IPS DF 6.9 (cell line): ENCODE data around the gene AVPR1B.

ENCODE experiments used
- DNase-seq: peaks from one replicate; pipeline ENCODE4 v3.0.0-alpha.2; 2013; ENCODE audit warnings: low read depth, low spot score
- H3K27ac ChIP-seq: one replicate; pipeline ENCODE4 v1.5.1; 2013; ENCODE audit warnings: low read length, control low read depth
- H3K27me3 ChIP-seq: 2 replicates; pipeline ENCODE4 v1.6.1; 2013; ENCODE audit warnings: mild to moderate bottlenecking, low read length; ENCODE audit not compliant: control insufficient read depth, insufficient read depth
- H3K36me3 ChIP-seq: 2 replicates; pipeline ENCODE4 v1.6.1; 2013; ENCODE audit warnings: low read length; ENCODE audit not compliant: control insufficient read depth, insufficient read depth
- H3K4me1 ChIP-seq: 2 replicates; pipeline ENCODE4 v1.6.1; 2013; ENCODE audit warnings: low read length; ENCODE audit not compliant: control insufficient read depth, insufficient read depth
- H3K4me3 ChIP-seq: 2 replicates; pipeline ENCODE4 v1.5.1; 2013; ENCODE audit warnings: mild to moderate bottlenecking, low read length
- H3K9me3 ChIP-seq: 2 replicates; pipeline ENCODE4 v1.6.1; 2013; ENCODE audit warnings: low read length, inconsistent platforms; ENCODE audit not compliant: control insufficient read depth, insufficient read depth
- WGBS: extraction: QIAGEN DNeasy Blood & Tissue Kit; methylation state at CpG from one replicate; pipeline ENCODE4 v1.1.7; 2013; ENCODE audit warnings: mixed read lengths, missing lambda C conversion rate; ENCODE audit not compliant: insufficient read length, insufficient coverage; 5-methylcytosine and 5-hydroxymethylcytosine counted together

The AVPR1B gene

DNA sequence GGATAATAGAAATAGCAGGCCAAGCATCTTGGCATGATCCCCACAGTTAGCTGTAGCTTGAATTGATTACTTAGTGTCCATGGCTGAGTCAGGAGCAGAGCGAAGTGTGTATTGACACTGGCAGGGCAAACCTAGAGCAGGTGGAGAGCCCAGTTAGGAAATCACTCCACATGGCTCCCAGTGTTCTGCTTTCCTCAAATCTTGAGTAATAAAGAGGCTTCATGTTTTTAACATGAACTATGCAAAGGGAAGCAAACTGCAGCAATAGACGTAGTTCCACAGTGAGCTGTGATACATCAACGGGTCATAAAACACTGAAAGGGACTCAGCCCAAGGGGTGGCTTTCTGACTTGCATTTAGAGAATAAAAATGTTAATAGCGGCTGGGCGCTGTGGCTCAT lies 35.3 kb downstream of the AVPR1B start:
- Histone ChIP-seq H3K4me3 (no peak overlapping the region), H3K27me3 (no peaks in the 10 kb centered on the region), H3K36me3 (no peaks in the 10 kb centered on the region), H3K27ac (no peak overlapping the region), H3K9me3 (no peaks in the 10 kb centered on the region), H3K4me1 (no peaks in the 10 kb centered on the region)
- WGBS, result no CpG with 5 or more reads among the region's 5 CpGs
- DNase-seq, result no peak

DNA sequence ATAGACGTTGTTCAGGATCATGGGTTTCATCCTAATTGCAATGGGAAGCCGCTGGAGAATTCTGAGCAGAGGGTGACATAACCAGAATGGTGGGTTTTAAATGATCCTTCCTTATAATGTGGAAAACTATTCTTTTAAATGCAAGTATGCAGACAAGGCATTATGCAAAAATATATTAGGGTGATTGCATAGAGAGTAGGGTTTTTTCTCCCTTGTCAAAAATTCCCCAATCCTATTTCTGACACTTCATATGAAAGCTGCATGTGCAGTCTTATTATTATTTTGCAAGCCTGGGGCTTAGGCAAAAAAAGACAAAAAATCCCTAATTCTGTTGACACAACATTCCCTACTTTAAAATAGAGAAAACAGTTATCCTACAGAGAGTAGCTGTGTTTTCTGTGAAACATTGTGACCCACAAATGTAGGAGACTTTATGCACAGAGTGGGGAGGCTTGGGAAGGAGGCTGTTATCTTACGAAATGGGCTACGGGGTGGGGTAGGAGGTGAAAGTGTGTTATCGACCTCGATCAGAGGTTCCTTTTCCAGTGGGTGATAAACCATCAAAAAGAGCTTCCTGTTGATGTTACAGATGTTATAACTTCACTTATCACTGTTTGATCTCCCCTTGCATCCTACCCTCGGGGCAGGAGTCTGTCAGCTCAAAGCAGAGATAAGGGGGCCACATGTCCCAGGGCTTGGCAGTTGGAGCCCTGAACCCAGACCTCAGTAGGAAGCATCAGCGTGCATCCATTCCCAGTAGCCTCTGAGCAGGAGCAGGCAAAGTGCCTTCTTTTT lies 37.0 kb downstream of the AVPR1B start:
- H3K9me3 ChIP-seq, result no peaks in the 10 kb centered on the region
- DNase-seq, result no peak
- H3K4me1 ChIP-seq, result peaks cover 4% of the 10 kb centered on the region
- no peaks in the 10 kb centered on the region for H3K27me3 ChIP-seq
- WGBS, result no CpG with 5 or more reads among the region's 8 CpGs
- no peak overlapping the region for H3K27ac ChIP-seq
- no peaks in the 10 kb centered on the region for H3K36me3 ChIP-seq
- H3K4me3 ChIP-seq, result no peak overlapping the region

DNA sequence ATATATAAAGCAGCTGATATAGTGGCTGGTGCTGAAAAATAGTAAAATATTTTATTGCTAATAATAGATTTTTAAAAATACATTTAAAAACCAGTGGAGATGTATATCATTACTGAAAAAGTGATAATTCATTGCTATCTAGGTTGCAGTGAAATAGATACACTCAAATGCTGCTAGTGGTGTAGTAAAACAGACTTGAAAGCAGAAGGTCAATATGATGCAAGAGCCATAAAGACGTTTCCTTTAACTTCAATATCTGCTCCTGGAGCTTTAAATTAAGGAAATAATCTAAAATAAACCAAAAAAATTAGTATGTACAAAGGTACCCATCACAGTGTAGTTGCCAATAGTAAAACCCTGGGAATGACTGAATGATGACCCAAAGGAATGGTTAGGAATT lies 38.1 kb downstream of the AVPR1B start:
- WGBS, result no CpG with 5 or more reads among the region's 1 CpG
- H3K27me3 ChIP-seq, result no peaks in the 10 kb centered on the region
- H3K27ac ChIP-seq, result no peak overlapping the region
- no peak overlapping the region for H3K4me3 ChIP-seq
- DNase-seq, result no peak
- H3K9me3 ChIP-seq, result no peaks in the 10 kb centered on the region
- peaks cover 4% of the 10 kb centered on the region for H3K4me1 ChIP-seq
- H3K36me3 ChIP-seq, result no peaks in the 10 kb centered on the region

DNA sequence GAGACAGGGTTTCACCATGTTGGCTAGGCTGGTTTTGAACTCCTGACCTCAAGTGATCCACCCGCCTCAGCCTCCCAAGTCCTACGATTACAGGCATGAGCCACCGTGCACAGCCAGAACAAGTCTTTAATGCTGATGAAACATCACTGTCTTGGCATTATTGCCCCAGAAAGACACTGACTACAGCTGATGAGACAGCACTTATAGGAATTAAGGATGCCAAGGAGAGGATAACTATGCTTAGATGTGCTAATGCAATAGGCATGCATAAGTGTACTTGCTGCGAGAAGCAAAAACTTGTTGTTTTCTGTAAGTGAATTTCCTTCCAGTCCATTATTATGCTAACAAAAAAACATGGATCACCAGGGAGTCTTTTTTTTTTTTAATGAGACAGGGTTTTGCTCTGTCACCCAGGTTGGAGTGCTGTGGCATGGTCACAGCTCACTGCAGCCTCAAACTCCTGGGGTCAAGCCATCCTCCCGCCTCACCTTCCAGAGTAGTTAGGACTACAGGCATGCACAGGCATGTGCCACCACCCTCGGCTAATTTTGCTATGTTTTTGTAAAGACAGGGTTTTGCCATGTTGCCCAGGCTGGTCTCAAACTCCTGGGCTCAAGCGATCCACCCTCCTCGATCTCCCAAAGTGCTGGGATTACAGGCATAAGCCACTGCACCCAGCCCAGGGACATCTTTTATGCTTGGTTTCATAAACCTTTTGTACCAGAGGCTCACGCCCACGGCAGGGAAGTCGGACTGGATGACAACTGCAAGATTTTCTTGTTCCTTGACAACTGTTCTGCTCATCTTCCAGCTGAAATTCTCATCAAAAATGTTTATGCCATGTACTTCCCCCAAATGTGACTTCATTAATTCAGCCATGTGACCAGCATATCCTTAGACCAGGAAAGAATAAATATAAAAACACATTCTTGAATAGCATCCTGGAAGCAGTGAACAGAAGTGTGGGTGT lies 41.1 kb downstream of the AVPR1B start:
- WGBS, result no CpG with 5 or more reads among the region's 11 CpGs
- no peak overlapping the region for H3K4me3 ChIP-seq
- H3K9me3 ChIP-seq, result no peaks in the 10 kb centered on the region
- H3K36me3 ChIP-seq, result no peaks in the 10 kb centered on the region
- no peak overlapping the region for H3K27ac ChIP-seq
- no peak for DNase-seq
- peaks cover 4% of the 10 kb centered on the region for H3K4me1 ChIP-seq
- no peaks in the 10 kb centered on the region for H3K27me3 ChIP-seq

DNA sequence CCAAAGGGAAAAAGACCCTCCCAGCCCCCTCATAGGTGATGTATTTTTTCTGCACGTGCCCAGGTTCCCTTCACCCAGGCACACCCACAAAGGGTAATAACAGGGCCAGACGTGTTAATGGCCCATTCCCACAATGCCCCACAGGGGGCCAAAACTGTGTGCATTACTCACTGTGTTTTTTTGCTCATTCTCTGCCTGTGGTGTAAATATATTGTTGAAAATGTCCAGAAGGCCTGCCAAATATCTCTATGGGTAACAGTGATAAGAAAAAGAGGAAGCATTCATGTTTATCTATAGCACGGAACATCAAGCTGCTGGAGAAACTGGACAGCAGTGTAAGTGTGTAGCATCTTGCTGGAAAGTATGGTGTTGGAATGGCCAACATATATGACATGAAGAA lies 42.3 kb downstream of the AVPR1B start:
- Histone ChIP-seq H3K4me1 (peaks cover 4% of the 10 kb centered on the region), H3K36me3 (no peaks in the 10 kb centered on the region), H3K9me3 (no peaks in the 10 kb centered on the region), H3K4me3 (no peak overlapping the region), H3K27me3 (no peaks in the 10 kb centered on the region), H3K27ac (no peak overlapping the region)
- no CpG with 5 or more reads among the region's 3 CpGs for WGBS
- no peak for DNase-seq

DNA sequence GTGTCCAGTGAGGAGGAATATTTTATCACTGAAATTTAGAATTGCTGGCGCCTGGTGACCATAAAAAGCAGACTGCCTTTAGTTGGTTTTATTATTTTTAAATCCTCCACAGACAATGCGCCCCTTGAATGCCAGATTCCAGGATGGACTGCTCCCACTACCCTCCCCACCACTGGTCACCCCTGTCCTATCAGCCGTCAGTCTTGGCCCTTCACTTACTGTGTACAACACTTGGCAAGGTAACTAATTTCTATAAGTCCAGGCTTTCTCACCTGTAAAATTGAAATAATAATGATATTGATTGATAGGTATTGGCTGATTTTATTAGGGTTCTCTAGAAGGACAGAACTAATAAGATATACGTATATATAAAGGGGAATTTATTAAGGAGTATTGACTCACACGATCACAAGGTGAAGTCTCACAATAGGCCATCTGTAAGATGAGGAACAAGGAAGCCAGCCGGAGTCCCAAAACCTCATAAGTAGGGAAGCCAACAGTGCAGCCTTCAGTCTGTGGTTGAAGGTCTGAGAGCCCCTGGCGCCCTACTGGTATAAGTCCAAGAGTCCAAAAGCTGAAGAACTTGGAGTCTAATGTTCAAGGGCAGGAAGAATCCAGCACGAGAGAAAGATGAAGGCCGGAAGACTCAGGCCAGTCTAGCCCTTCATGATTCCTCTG lies 46.4 kb downstream of the AVPR1B start:
- Histone ChIP-seq H3K4me3 (no peak overlapping the region), H3K4me1 (no peaks in the 10 kb centered on the region; the same call in 1 of the 2 replicates), H3K9me3 (no peaks in the 10 kb centered on the region), H3K36me3 (no peaks in the 10 kb centered on the region), H3K27ac (no peak overlapping the region), H3K27me3 (no peaks in the 10 kb centered on the region)
- WGBS, result 100% methylated on average over 1 of the region's 9 CpGs
- no peak for DNase-seq

DNA sequence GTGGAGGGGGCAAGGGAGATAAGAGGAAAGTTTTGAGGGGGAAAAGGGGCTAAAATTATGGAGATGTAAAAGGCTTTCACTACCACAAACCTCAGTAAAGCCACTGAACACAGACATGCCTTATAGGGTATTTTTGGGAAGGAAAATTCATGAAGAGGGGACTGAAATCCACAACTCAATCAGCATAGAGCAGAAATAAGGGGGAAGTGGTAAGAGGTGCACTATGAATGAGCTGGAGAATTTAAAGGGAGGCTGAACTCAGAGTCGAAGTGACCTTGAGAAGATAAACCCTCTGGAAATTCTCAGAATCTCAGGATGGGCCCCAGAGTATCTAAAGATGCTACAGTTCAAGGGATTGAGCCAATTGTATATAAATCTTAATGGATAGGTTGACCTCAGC lies 48.9 kb downstream of the AVPR1B start:
- no peaks in the 10 kb centered on the region for H3K36me3 ChIP-seq
- no peak overlapping the region for H3K4me3 ChIP-seq
- H3K27me3 ChIP-seq, result no peaks in the 10 kb centered on the region
- H3K9me3 ChIP-seq, result no peaks in the 10 kb centered on the region
- no peaks in the 10 kb centered on the region; the same call in 1 of the 2 replicates for H3K4me1 ChIP-seq
- no peak overlapping the region for H3K27ac ChIP-seq
- WGBS, result no CpG with 5 or more reads among the region's 1 CpG
- DNase-seq, result no peak

DNA sequence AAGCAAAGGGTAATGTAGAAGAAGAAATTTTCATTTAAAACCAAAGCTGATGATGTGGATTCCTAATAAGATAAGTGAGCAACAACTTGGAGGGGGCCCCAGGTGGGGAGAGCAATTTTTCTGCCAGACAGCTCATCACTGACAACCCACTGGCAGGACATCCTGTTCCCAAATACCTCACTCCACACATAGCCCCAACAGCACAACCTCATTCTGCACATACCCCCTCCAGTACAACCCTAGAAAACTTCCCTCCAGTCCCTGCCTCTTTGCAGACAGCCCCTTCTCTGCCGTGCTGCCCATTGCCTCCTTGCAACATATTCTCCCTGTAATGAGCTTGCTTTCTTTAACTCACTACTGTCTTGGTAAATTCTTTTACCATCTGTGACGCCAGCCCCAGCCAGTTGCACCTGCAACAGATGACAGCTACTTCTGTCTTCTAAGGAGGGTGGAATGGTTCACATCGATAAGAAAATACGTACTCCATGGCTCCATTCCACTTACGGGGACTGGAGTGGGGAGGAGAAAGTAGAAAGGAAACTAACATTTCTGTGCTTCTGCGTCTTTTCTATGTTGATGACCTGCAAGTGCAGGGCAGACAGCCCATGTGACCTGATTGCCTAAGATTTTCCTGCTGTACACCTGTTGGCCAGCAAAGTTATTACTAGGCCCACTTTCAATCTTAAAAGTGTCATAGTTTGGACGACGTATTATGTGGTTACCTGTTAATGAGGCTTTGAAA lies 49.5 kb downstream of the AVPR1B start:
- H3K27ac ChIP-seq, result no peak overlapping the region
- no peak for DNase-seq
- H3K27me3 ChIP-seq, result no peaks in the 10 kb centered on the region
- no CpG with 5 or more reads among the region's 8 CpGs for WGBS
- H3K36me3 ChIP-seq, result no peaks in the 10 kb centered on the region
- H3K4me3 ChIP-seq, result no peak overlapping the region
- H3K4me1 ChIP-seq, result no peaks in the 10 kb centered on the region; the same call in 1 of the 2 replicates
- H3K9me3 ChIP-seq, result no peaks in the 10 kb centered on the region

DNA sequence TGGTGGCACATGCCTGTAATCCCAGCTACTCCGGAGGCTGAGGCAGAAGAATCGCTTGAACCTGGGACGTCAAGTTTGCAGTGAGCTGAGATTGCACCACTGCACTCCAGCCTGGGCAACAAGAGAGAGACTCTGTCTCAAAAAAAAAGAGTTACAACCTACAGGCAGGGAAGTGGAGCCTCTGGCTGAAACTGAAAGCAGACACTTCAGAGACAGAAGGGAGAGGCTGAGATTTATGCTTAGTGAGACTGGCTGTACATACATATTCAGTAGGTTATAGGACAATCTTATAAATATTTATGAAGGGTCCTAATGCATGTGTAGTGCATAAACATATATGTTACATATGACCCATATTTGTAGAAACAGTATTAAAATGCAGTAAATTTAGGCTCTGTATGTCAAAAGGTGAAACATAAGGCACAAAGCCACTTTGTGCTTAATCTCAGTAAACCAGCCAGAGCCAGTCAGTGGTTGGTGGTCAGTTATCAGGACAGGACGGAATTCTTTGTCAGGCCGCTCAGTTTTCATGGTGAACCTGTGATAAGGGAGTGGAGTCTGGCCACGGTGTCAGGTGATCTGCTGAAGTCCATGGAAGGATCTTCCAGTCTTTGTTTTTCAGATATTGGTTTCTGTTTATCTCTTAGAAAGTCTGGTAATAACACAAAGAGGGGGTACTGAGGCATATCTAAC lies 50.6 kb downstream of the AVPR1B start:
- Histone ChIP-seq H3K27me3 (no peaks in the 10 kb centered on the region), H3K27ac (no peak overlapping the region), H3K4me1 (no peaks in the 10 kb centered on the region; the same call in 1 of the 2 replicates), H3K36me3 (no peaks in the 10 kb centered on the region), H3K4me3 (no peak overlapping the region), H3K9me3 (no peaks in the 10 kb centered on the region)
- WGBS, result no CpG with 5 or more reads among the region's 6 CpGs
- DNase-seq, result no peak
